Activated naive CD8-positive, alpha-beta T cell treated with anti-CD3 and anti-CD28 coated beads, Interleukin-2, amount 50 U/mL, for 24 hours (primary cell): ENCODE data around the gene TSPAN15.

Experiments
- ATAC-seq: fragments of 150-1000 bp; cut with Tn5 transposase; one replicate; pipeline ENCODE4 v1.10.0; 2021
- DNase-seq: peaks from one replicate; pipeline ENCODE4 v3.0.0; 2021
- H3K27ac Mint-ChIP-seq: one replicate; pipeline ENCODE4 v1.8.0; 2021; ENCODE audit warnings: mild to moderate bottlenecking, mixed read lengths
- H3K27me3 Mint-ChIP-seq: one replicate; pipeline ENCODE4 v1.8.0; 2021; ENCODE audit warnings: mixed read lengths
- H3K36me3 Mint-ChIP-seq: one replicate; pipeline ENCODE4 v1.8.0; 2021; ENCODE audit warnings: low read depth, mixed read lengths
- H3K4me1 Mint-ChIP-seq: one replicate; pipeline ENCODE4 v1.8.0; 2021; ENCODE audit warnings: mixed read lengths
- H3K4me3 Mint-ChIP-seq: one replicate; pipeline ENCODE4 v1.8.0; 2021; ENCODE audit warnings: mild to moderate bottlenecking, moderate library complexity, mixed read lengths
- H3K9me3 Mint-ChIP-seq: one replicate; pipeline ENCODE4 v1.8.0; 2021; ENCODE audit warnings: mixed read lengths

Gene TSPAN15

DNA sequence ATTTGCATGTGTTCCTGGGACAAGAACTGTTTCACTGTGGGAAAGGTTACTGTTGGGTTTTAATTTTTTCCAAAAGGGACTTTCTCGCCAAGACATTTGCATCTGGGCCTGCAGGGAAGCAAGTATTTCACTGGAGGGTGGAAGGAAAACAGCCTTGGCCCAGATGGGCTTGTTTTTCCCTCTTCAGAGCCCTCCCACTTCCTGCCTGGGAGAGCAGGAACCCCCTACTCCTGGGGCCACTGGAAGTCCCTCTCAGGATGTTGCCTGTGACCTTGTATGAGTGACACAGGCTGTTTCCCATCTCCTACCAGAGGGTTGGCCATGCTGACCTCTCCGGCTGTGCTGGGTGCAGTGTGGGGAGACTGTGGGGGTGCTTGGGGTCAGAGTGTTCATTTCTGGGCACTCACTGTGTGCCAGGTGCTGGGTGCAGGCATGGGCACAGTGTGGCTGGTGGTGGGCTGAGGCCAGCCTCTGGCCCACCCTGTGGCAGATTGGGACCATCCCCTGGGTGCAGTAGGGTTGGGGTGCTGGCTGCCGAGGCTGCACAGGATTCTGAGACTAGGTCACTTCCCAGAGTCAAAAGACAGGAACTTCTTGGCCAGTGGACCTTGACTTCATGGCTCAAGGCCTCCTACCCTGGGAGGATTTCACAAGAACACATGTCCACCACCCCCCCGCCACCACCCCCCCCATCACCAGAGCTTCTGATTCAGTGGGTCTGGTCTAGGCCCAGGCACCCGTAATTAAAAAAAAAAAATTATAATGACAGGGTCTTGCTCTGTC, 10.2 kb downstream of the TSPAN15 start:
- H3K27ac Mint-ChIP-seq = no peak overlapping the region
- H3K9me3 Mint-ChIP-seq = no peaks in the 10 kb centered on the region
- no peak for ATAC-seq

DNA sequence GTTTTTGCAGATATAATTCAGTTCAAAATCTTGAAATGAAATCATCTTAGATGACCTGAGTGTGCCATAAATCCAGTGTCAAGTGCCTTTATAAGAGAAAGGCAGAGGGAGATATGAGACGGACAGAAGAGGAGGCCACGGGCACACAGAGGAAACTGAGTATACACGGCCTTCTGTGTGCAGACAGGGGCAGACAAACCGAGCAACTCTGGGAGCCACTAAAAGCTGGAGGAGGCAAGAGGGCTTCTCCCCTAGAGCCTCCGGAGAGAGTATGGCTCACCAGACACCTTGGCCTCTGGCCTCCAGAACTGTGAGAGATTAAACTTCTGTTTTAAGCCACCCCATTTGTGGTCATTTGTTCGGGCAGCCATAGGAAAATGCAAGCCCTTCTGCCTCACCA, 12.6 kb downstream of the TSPAN15 start:
- no peaks in the 10 kb centered on the region for H3K9me3 Mint-ChIP-seq
- H3K27ac Mint-ChIP-seq = no peak overlapping the region
- H3K27me3 Mint-ChIP-seq = no peaks in the 10 kb centered on the region
- no peak for DNase-seq
- no peak overlapping the region for H3K4me3 Mint-ChIP-seq
- no peak for ATAC-seq
- no peaks in the 10 kb centered on the region for H3K36me3 Mint-ChIP-seq
- H3K4me1 Mint-ChIP-seq = peaks cover 17% of the 10 kb centered on the region

More for the DNA sequence above, 10.2 kb downstream of the TSPAN15 start:
- Mint-ChIP-seq H3K36me3 (no peaks in the 10 kb centered on the region), H3K4me1 (peaks cover 25% of the 10 kb centered on the region), H3K27me3 (no peaks in the 10 kb centered on the region), H3K4me3 (no peak overlapping the region)
- no peak for DNase-seq

- DNase-seq (no peak), ATAC-seq (no peak)
- no peaks in the 10 kb centered on the region for H3K27me3 Mint-ChIP-seq
- no peaks in the 10 kb centered on the region for H3K9me3 Mint-ChIP-seq
- H3K27ac Mint-ChIP-seq = peak overlapping the region; percentile 22
- peaks cover 17% of the 10 kb centered on the region for H3K4me1 Mint-ChIP-seq
- no peaks in the 10 kb centered on the region for H3K36me3 Mint-ChIP-seq
- no peak overlapping the region for H3K4me3 Mint-ChIP-seq
Measured at GRCh38 chr10:69464401-69464800, 13.1 kb downstream of the TSPAN15 start.

DNA sequence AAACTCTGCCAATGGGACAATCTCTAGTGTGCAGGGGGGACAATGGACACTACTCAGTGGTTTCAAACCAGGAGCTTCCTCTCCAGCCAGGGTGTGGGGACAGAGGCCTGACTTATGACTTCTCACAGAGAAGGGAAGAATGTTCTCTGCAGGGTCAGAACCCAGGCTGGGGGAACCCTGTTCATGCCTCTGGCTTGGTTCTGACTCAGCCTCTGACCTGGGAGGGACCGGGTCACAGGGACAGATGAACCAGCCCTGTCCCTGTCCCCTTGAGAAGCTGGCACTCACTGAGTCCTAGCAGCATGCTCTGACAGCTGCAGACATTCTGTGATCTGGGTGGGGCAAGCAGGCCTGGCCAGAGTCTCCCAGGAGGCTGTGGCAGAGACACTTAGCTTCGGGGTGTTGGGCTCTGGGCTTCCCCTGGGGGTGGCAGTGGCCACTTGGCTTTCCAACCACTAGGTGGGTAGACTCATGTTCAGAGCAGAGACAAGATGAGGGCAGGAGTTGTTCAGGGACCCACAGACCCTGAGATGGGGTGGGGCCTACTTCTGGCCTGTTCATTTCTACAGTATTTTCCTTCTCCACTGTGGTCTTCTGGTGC, 13.6 kb downstream of the TSPAN15 start:
- Mint-ChIP-seq H3K27ac (peak overlapping the region; percentile 22), H3K4me3 (no peak overlapping the region)

DNA sequence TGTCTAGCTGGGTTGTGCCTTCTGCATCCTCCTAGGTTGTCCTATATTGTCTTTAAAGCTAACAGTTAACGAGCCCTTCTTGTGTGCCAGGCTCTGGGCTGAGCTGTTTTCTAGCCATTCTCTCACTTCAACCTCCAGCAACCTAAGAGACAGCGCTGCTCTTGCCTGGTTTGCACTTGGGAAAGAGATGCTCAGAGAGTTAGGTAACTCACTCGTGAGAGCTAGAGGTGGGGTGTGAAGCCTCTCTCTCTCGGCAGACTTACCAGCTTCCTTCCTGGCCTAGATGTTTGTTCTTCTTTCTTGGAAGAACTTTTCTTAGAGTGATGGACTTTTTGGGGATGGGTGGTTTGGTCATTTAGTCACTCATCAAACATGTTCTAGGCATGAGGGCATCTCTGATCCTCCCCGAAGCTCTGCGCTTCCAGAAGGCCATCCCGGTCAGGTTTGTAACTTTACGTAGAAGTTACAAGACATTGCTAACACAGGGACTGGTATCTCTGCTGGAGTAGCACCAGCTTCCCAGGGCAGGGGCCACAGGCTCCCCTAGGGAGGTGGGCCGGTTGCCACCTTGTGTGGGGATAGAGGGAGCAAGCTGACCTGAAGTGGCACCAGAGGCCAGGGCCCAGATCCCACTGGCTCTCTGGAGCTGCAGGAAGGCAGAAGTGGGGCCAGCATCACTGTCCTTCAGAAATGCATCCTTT, 14.3 kb downstream of the TSPAN15 start:
- H3K27me3 Mint-ChIP-seq = no peaks in the 10 kb centered on the region
- H3K4me3 Mint-ChIP-seq = no peak overlapping the region
- DNase-seq (no peak), ATAC-seq (peak; percentile 13)
- no peaks in the 10 kb centered on the region for H3K9me3 Mint-ChIP-seq
- H3K27ac Mint-ChIP-seq = peak overlapping the region; percentile 50
- peaks cover 16% of the 10 kb centered on the region for H3K4me1 Mint-ChIP-seq
- H3K36me3 Mint-ChIP-seq = no peaks in the 10 kb centered on the region

More for the DNA sequence above, 13.6 kb downstream of the TSPAN15 start:
- ATAC-seq (peak; percentile 70), DNase-seq (peak; percentile 14)
- Mint-ChIP-seq H3K27me3 (no peaks in the 10 kb centered on the region), H3K4me1 (peaks cover 17% of the 10 kb centered on the region), H3K9me3 (no peaks in the 10 kb centered on the region), H3K36me3 (no peaks in the 10 kb centered on the region)

DNA sequence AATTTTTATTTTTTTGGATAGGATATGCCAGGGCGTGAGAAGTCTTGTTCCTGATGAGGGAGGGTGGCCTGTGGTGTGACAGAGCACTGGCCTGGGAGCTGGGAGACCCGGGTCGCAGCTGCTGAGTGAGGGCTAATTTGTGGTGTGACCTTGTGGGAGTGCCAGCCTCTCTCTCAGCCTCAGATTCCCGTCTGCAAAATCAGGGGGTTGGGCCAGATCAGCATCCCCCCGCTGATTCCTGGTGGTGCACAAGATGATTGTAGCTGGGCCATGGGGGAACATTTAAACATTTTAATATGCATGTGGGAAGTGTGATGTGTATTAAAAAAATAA, 14.9 kb downstream of the TSPAN15 start:
- no peak overlapping the region for H3K4me3 Mint-ChIP-seq
- H3K9me3 Mint-ChIP-seq = no peaks in the 10 kb centered on the region
- H3K4me1 Mint-ChIP-seq = peaks cover 12% of the 10 kb centered on the region
- no peaks in the 10 kb centered on the region for H3K27me3 Mint-ChIP-seq
- no peak overlapping the region for H3K27ac Mint-ChIP-seq
- ATAC-seq = no peak
- no peaks in the 10 kb centered on the region for H3K36me3 Mint-ChIP-seq
- no peak for DNase-seq

DNA sequence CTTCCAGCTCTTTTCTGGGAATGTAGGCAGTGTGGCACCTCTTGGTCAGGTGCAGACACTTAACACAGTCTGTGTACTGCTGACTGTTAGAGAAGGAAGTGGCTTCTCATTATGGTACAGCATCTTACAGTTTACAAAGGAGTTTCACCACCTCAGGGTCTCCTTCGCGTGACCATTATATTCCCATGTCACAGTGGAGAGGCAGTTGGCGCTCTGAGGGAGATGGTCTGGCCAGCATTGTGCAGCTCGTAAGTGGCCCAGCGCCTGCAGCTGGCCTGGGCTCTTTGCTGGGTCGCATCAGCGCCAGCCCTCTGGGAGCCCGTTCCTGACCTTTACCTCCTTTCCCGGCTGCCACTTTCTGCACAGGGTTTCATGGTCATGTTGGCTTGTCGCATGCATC, 15.4 kb downstream of the TSPAN15 start:
- Mint-ChIP-seq H3K4me1 (peaks cover 12% of the 10 kb centered on the region), H3K36me3 (no peaks in the 10 kb centered on the region), H3K9me3 (no peaks in the 10 kb centered on the region), H3K4me3 (no peak overlapping the region), H3K27ac (no peak overlapping the region), H3K27me3 (no peaks in the 10 kb centered on the region)
- no peak for DNase-seq
- ATAC-seq = no peak

DNA sequence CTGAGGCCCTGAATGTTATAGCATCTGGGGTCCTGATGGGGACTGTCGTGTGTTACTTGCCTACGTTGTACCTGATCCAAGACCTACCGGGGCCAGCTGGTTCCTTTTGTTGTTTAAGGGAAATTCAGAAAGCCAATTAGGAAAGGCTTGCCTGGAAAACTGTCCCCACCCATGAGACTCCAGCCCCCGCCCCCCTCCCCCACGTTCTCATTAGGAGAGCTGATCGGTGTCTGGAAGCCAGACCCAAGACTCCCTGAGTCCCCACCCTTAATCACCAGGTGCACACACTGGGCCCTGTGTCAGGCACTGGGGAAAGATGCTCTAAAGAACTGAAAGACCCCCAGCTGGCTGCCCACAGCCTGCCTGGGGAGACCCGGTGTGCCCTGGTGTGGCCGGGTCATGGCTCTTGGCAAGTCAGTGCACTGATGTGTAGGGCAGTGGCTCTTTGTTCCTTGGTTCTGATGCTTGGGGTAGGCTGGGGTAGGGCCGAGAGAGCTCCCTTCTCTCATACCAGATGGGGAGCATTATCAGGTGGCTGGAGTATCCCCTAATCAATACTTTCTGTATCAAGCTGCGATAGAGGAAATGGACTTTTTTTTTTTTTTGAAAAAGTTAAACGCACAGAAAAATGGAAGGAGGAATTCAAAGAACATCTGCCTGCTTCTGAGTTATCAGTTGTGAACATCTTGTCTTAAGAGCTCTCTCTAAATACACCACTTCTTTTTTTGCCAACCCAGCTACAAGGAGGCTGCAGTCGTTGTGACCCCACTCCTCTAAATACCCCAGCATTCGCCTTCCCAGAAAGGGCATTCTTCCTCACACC, 16.9 kb downstream of the TSPAN15 start:
- Mint-ChIP-seq H3K27ac (no peak overlapping the region), H3K4me3 (no peak overlapping the region), H3K36me3 (no peaks in the 10 kb centered on the region), H3K9me3 (no peaks in the 10 kb centered on the region), H3K4me1 (peaks cover 12% of the 10 kb centered on the region), H3K27me3 (peaks cover 4% of the 10 kb centered on the region)
- no peak for ATAC-seq
- no peak for DNase-seq

GRCh38 chr10:69468751-69469089, 17.5 kb downstream of the TSPAN15 start:
- Mint-ChIP-seq H3K36me3 (no peaks in the 10 kb centered on the region), H3K9me3 (no peaks in the 10 kb centered on the region), H3K27me3 (peaks cover 4% of the 10 kb centered on the region), H3K27ac (no peak overlapping the region), H3K4me3 (no peak overlapping the region), H3K4me1 (peaks cover 12% of the 10 kb centered on the region)
- ATAC-seq (no peak), DNase-seq (no peak)

DNA sequence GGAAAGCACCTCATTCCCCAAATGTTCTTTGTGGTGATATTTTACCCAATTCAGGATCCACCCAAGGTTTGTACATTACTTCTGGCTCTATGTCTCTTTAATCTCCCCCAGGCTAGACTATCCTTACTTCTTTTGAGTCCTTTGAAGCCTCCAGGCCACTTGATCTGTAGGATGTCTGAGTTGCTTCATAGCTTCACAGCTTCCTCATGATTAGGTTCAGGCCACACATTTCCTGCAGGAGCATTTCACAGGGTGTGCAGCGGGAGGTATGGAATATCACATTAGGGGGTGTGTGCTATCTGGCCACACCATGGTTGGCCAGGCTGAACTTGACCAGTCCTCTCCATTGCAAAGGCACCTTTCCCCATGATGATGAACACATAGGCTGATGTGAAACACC, 18.7 kb downstream of the TSPAN15 start:
- no peak for DNase-seq
- H3K27me3 Mint-ChIP-seq = peaks cover 6% of the 10 kb centered on the region
- H3K4me1 Mint-ChIP-seq = peaks cover 7% of the 10 kb centered on the region
- no peak overlapping the region for H3K4me3 Mint-ChIP-seq
- H3K9me3 Mint-ChIP-seq = no peaks in the 10 kb centered on the region
- ATAC-seq = no peak
- H3K27ac Mint-ChIP-seq = no peak overlapping the region
- H3K36me3 Mint-ChIP-seq = no peaks in the 10 kb centered on the region

GRCh38 chr10:69470463-69471384, 19.5 kb downstream of the TSPAN15 start:
- H3K27ac Mint-ChIP-seq = no peak overlapping the region
- H3K27me3 Mint-ChIP-seq = peaks cover 6% of the 10 kb centered on the region
- H3K4me3 Mint-ChIP-seq = no peak overlapping the region
- ATAC-seq (no peak), DNase-seq (no peak)
- H3K4me1 Mint-ChIP-seq = no peaks in the 10 kb centered on the region
- H3K9me3 Mint-ChIP-seq = no peaks in the 10 kb centered on the region
- H3K36me3 Mint-ChIP-seq = no peaks in the 10 kb centered on the region

GRCh38 chr10:69472142-69472541, 20.9 kb downstream of the TSPAN15 start:
- no peak overlapping the region for H3K27ac Mint-ChIP-seq
- H3K9me3 Mint-ChIP-seq = no peaks in the 10 kb centered on the region
- no peaks in the 10 kb centered on the region for H3K36me3 Mint-ChIP-seq
- H3K27me3 Mint-ChIP-seq = peaks cover 6% of the 10 kb centered on the region
- no peak for DNase-seq
- H3K4me1 Mint-ChIP-seq = no peaks in the 10 kb centered on the region
- H3K4me3 Mint-ChIP-seq = no peak overlapping the region
- no peak for ATAC-seq

- DNase-seq (no peak), ATAC-seq (no peak)
- H3K4me3 Mint-ChIP-seq = no peak overlapping the region
- peaks cover 6% of the 10 kb centered on the region for H3K27me3 Mint-ChIP-seq
- no peak overlapping the region for H3K27ac Mint-ChIP-seq
- H3K36me3 Mint-ChIP-seq = no peaks in the 10 kb centered on the region
- H3K4me1 Mint-ChIP-seq = no peaks in the 10 kb centered on the region
- no peaks in the 10 kb centered on the region for H3K9me3 Mint-ChIP-seq
Measured at GRCh38 chr10:69472544-69472943, 21.3 kb downstream of the TSPAN15 start.
